ENCODE results near the gene VTI1A. TPM values are rescaled to one million over a fixed set of nuclear protein-coding genes. Genes with fewer than 3 reads are reported as not detected.

The VTI1A gene
- total and polyA plus RNA-seq, 7 donors, result 10.8 to 80.3 (median 36.8) TPM

- H3K9me3 ChIP-seq, result no peaks in the 10 kb centered on the region
- intact Hi-C loops (cut with DNase I), result no loop called here
- 91 to 94% methylated on average over 5 of the region's 5 CpGs for WGBS, 2 donors
Observed at GRCh38 chr10:112839928-112840654, 393.1 kb downstream of the VTI1A start.

GRCh38 chr10:112841549-112841948 lies 394.5 kb downstream of the VTI1A start:
- TF ChIP-seq CTCF (IDR thresholded peaks at IDR 0.05) (no peak), POLR2AphosphoS5 (IDR thresholded peaks at IDR 0.05) (no peak), EP300 (IDR thresholded peaks at IDR 0.05) (no peak), POLR2A (IDR thresholded peaks at IDR 0.05) (no peak)
- intact Hi-C loops (cut with DNase I), result no loop called here
- no peak overlapping the region for H3K4me3 ChIP-seq
- no peaks in the 10 kb centered on the region for H3K9me3 ChIP-seq
- no peaks in the 10 kb centered on the region for H3K27me3 ChIP-seq
- no peak overlapping the region for H3K27ac ChIP-seq
- H3K4me1 ChIP-seq, result peaks cover 0 to 5% (median 0%) of the 10 kb centered on the region in 4 donors
- no peak for DNase-seq
- WGBS, 2 donors, result 96% methylated on average over 7 of the region's 7 CpGs
- no peaks in the 10 kb centered on the region for H3K36me3 ChIP-seq

More at GRCh38 chr10:112839928-112840654, 393.1 kb downstream of the VTI1A start:
- Histone ChIP-seq H3K4me1 (peaks cover 0 to 5% (median 1%) of the 10 kb centered on the region in 4 donors), H3K4me3 (no peak overlapping the region), H3K27me3 (no peaks in the 10 kb centered on the region), H3K36me3 (no peaks in the 10 kb centered on the region), H3K27ac (no peak overlapping the region)
- TF ChIP-seq CTCF (IDR thresholded peaks at IDR 0.05) (no peak), POLR2A (IDR thresholded peaks at IDR 0.05) (no peak), EP300 (IDR thresholded peaks at IDR 0.05) (no peak), POLR2AphosphoS5 (IDR thresholded peaks at IDR 0.05) (no peak)
- no peak for DNase-seq

- 40 to 55% methylated on average over 3 of the region's 3 CpGs for WGBS, 2 donors
- TF ChIP-seq EP300 (IDR thresholded peaks at IDR 0.05) (no peak), POLR2AphosphoS5 (IDR thresholded peaks at IDR 0.05) (no peak), CTCF (IDR thresholded peaks at IDR 0.05) (no peak), POLR2A (IDR thresholded peaks at IDR 0.05) (no peak)
- Histone ChIP-seq H3K27ac (no peak overlapping the region), H3K4me3 (no peak overlapping the region), H3K9me3 (peaks cover 0 to 12% (median 6%) of the 10 kb centered on the region in 4 donors), H3K27me3 (no peaks in the 10 kb centered on the region), H3K4me1 (peaks cover 0 to 5% (median 0%) of the 10 kb centered on the region in 4 donors), H3K36me3 (no peaks in the 10 kb centered on the region)
- intact Hi-C loops (cut with DNase I), result no loop called here
- DNase-seq, result no peak
Observed at GRCh38 chr10:112842832-112843360, 395.9 kb downstream of the VTI1A start.

GRCh38 chr10:112843623-112844022 lies 396.6 kb downstream of the VTI1A start:
- no peak overlapping the region for H3K27ac ChIP-seq
- no peaks in the 10 kb centered on the region for H3K36me3 ChIP-seq
- no peak overlapping the region for H3K4me3 ChIP-seq
- peaks cover 0 to 5% (median 0%) of the 10 kb centered on the region in 4 donors for H3K4me1 ChIP-seq
- DNase-seq, result no peak
- no peak for TF ChIP-seq EP300 (IDR thresholded peaks at IDR 0.05)
- TF ChIP-seq POLR2A (IDR thresholded peaks at IDR 0.05), result no peak
- TF ChIP-seq CTCF (IDR thresholded peaks at IDR 0.05), result no peak
- TF ChIP-seq POLR2AphosphoS5 (IDR thresholded peaks at IDR 0.05), result no peak
- peaks cover 0 to 13% (median 9%) of the 10 kb centered on the region in 4 donors for H3K9me3 ChIP-seq
- WGBS, 2 donors, result 70 to 77% methylated on average over 3 of the region's 3 CpGs
- H3K27me3 ChIP-seq, result no peaks in the 10 kb centered on the region
- intact Hi-C loops (cut with DNase I), result no loop called here

Measured in sigmoid colon (tissue), 7 donors.